ENCODE data around the gene ANXA6.

The ANXA6 gene

DNA sequence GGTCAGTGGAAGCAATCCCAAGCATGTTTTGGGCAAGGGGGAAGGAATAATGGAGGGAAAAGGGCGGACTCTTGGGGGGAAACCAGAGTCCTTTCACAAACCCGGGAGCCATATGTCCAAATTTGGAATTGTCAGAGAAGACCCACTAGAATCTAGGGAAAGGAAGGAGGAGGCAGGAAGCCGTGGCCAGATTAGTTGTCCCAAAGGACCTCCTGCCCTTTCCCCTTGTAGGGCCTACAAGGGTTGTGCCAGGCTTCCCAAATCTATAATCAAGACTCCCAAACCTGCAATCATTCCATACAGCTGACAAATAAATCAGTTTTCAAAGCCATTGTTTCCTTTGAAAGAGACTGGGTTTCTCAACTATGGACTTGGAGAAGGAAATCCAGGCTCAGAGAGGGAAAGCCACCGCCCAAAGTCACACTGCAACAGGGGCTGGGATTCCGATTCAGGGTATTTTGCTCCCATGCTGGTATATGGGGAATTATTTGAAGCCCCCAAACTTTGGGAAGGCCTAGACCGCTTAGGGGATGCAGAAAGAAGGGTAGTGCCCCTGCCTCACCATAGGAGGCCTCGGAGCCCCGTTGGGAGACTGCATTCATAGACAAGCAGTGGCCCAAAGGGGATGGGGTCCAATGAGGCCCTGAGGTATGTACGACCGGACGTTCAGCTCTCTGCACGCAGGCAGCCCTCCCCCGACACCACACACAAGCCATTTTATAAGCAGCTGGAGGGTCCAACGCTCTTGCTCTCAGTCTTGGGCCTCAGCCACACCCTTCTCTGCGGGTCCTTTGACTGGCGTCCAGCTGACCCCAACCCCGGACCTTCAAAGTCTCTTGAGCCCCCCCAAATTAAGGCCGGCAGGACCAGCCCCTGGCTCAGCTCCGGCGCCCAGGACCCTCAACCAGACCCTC lies 815 bp downstream of the ANXA6 start:
- Histone ChIP-seq H3K4me3 (ENCODE audit: low read length) (peak overlapping the region; percentile 63), H3K9me3 (ENCODE audit: control insufficient read depth, low read length) (no peaks in the 10 kb centered on the region), H3K27me3 (ENCODE audit: control insufficient read depth, insufficient read depth, low read length) (peaks cover 13% of the 10 kb centered on the region), H3K4me1 (ENCODE audit: control insufficient read depth, insufficient read depth, low read length) (peaks cover 27% of the 10 kb centered on the region), H3K9ac (ENCODE audit: low read length) (peak overlapping the region; percentile 77), H3K36me3 (ENCODE audit: control insufficient read depth, insufficient read depth, low read length) (no peaks in the 10 kb centered on the region)

DNA sequence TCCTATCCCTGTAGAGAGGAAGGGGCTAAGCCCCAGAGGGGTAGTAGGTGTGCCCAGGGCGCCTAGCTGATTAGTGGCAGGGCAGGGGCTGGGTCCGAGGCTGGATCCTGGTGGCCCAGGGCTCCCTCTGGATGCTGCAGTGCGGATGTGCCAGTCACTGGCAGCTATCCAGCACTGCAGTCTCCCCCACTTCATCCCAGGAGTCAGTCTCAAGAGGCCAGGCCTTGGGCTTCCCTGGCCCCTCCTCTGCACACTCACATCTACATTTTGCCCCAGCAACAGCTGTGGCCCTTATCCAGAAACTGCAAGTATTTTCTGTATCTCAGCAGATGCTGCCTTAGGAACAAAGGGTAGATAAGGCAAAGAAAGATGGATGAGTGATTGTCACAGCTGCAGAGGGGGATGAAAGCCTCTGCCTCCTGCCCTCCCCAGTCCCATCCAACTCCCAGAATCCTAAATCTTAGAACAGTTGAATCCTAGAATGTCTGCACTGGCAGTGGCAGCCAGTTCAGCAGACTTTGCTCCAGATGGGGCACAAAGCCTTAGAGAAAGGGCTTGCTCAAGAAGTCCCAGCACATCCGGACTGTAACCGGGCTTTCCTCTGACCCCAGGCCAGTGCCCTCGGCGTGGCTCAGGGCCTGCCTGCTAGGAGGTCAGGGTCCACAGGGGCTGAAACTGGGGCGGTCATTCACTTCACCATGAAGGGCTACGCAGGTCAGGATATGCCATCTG lies 1.6 kb downstream of the ANXA6 start:
- Histone ChIP-seq H3K27me3 (ENCODE audit: control insufficient read depth, insufficient read depth, low read length) (peaks cover 13% of the 10 kb centered on the region), H3K4me3 (ENCODE audit: low read length) (no peak overlapping the region), H3K9ac (ENCODE audit: low read length) (peak overlapping the region; percentile 77), H3K36me3 (ENCODE audit: control insufficient read depth, insufficient read depth, low read length) (no peaks in the 10 kb centered on the region), H3K4me1 (ENCODE audit: control insufficient read depth, insufficient read depth, low read length) (peaks cover 31% of the 10 kb centered on the region), H3K9me3 (ENCODE audit: control insufficient read depth, low read length) (no peaks in the 10 kb centered on the region)

- no peak overlapping the region for H3K4me3 ChIP-seq (ENCODE audit: low read length)
- H3K4me1 ChIP-seq (ENCODE audit: control insufficient read depth, insufficient read depth, low read length) = peaks cover 39% of the 10 kb centered on the region
- H3K27me3 ChIP-seq (ENCODE audit: control insufficient read depth, insufficient read depth, low read length) = peaks cover 13% of the 10 kb centered on the region
- H3K36me3 ChIP-seq (ENCODE audit: control insufficient read depth, insufficient read depth, low read length) = no peaks in the 10 kb centered on the region
- H3K9me3 ChIP-seq (ENCODE audit: control insufficient read depth, low read length) = no peaks in the 10 kb centered on the region
- H3K9ac ChIP-seq (ENCODE audit: low read length) = no peak overlapping the region
These were observed 2.4 kb downstream of the ANXA6 start for GRCh38 chr5:151154931-151155774.

DNA sequence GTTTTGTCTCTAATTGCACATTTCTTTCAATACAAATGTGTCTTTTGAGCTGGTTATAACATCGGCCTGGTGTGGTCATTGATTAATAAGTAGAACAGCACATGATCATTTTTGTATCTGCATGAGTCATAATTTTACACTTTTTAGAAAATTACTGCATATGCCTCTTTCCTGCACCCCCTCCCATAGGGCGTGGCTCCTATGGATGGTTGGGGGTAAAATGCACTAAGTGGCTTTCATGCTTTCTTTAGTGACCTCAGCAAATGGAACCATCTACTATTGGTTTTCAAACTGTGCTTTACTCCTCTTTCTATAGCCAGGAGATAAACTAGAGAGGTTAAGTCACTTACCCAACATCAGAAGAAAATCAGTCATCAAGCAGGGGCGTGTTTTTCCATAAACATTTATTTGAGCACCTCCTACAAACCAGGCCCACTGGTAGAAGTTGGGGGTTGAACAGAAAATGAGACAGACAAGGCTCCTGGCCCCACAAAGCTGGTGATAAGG lies 3.8 kb downstream of the ANXA6 start:
- Histone ChIP-seq H3K27me3 (ENCODE audit: control insufficient read depth, insufficient read depth, low read length) (peaks cover 13% of the 10 kb centered on the region), H3K36me3 (ENCODE audit: control insufficient read depth, insufficient read depth, low read length) (no peaks in the 10 kb centered on the region), H3K4me3 (ENCODE audit: low read length) (no peak overlapping the region), H3K9me3 (ENCODE audit: control insufficient read depth, low read length) (no peaks in the 10 kb centered on the region), H3K9ac (ENCODE audit: low read length) (no peak overlapping the region), H3K4me1 (ENCODE audit: control insufficient read depth, insufficient read depth, low read length) (peaks cover 41% of the 10 kb centered on the region)

GRCh38 chr5:151153300-151153699 lies 4.3 kb downstream of the ANXA6 start:
- H3K9ac ChIP-seq (ENCODE audit: low read length) = no peak overlapping the region
- H3K4me1 ChIP-seq (ENCODE audit: control insufficient read depth, insufficient read depth, low read length) = peaks cover 41% of the 10 kb centered on the region
- peaks cover 13% of the 10 kb centered on the region for H3K27me3 ChIP-seq (ENCODE audit: control insufficient read depth, insufficient read depth, low read length)
- no peak overlapping the region for H3K4me3 ChIP-seq (ENCODE audit: low read length)
- no peaks in the 10 kb centered on the region for H3K9me3 ChIP-seq (ENCODE audit: control insufficient read depth, low read length)
- no peaks in the 10 kb centered on the region for H3K36me3 ChIP-seq (ENCODE audit: control insufficient read depth, insufficient read depth, low read length)

GRCh38 chr5:151151793-151152192 lies 5.8 kb downstream of the ANXA6 start:
- Histone ChIP-seq H3K36me3 (ENCODE audit: control insufficient read depth, insufficient read depth, low read length) (no peaks in the 10 kb centered on the region), H3K9ac (ENCODE audit: low read length) (no peak overlapping the region), H3K4me3 (ENCODE audit: low read length) (no peak overlapping the region), H3K27me3 (ENCODE audit: control insufficient read depth, insufficient read depth, low read length) (no peaks in the 10 kb centered on the region), H3K4me1 (ENCODE audit: control insufficient read depth, insufficient read depth, low read length) (peaks cover 31% of the 10 kb centered on the region), H3K9me3 (ENCODE audit: control insufficient read depth, low read length) (no peaks in the 10 kb centered on the region)

- Histone ChIP-seq H3K4me1 (ENCODE audit: control insufficient read depth, insufficient read depth, low read length) (peaks cover 27% of the 10 kb centered on the region), H3K9ac (ENCODE audit: low read length) (peak overlapping the region; percentile 46), H3K27me3 (ENCODE audit: control insufficient read depth, insufficient read depth, low read length) (no peaks in the 10 kb centered on the region), H3K4me3 (ENCODE audit: low read length) (no peak overlapping the region), H3K36me3 (ENCODE audit: control insufficient read depth, insufficient read depth, low read length) (no peaks in the 10 kb centered on the region), H3K9me3 (ENCODE audit: control insufficient read depth, low read length) (no peaks in the 10 kb centered on the region)
These were observed 6.3 kb downstream of the ANXA6 start for GRCh38 chr5:151151263-151151660.

- peaks cover 24% of the 10 kb centered on the region for H3K4me1 ChIP-seq (ENCODE audit: control insufficient read depth, insufficient read depth, low read length)
- no peaks in the 10 kb centered on the region for H3K36me3 ChIP-seq (ENCODE audit: control insufficient read depth, insufficient read depth, low read length)
- no peaks in the 10 kb centered on the region for H3K27me3 ChIP-seq (ENCODE audit: control insufficient read depth, insufficient read depth, low read length)
- H3K9me3 ChIP-seq (ENCODE audit: control insufficient read depth, low read length) = no peaks in the 10 kb centered on the region
- H3K9ac ChIP-seq (ENCODE audit: low read length) = peak overlapping the region; percentile 46
- no peak overlapping the region for H3K4me3 ChIP-seq (ENCODE audit: low read length)
These were observed 6.9 kb downstream of the ANXA6 start for GRCh38 chr5:151150471-151151262.

GRCh38 chr5:151148583-151148982 lies 9.0 kb downstream of the ANXA6 start:
- H3K9me3 ChIP-seq (ENCODE audit: control insufficient read depth, low read length) = no peaks in the 10 kb centered on the region
- peaks cover 14% of the 10 kb centered on the region for H3K4me1 ChIP-seq (ENCODE audit: control insufficient read depth, insufficient read depth, low read length)
- H3K36me3 ChIP-seq (ENCODE audit: control insufficient read depth, insufficient read depth, low read length) = no peaks in the 10 kb centered on the region
- no peak overlapping the region for H3K9ac ChIP-seq (ENCODE audit: low read length)
- no peaks in the 10 kb centered on the region for H3K27me3 ChIP-seq (ENCODE audit: control insufficient read depth, insufficient read depth, low read length)
- no peak overlapping the region for H3K4me3 ChIP-seq (ENCODE audit: low read length)

- Histone ChIP-seq H3K9me3 (ENCODE audit: control insufficient read depth, low read length) (no peaks in the 10 kb centered on the region), H3K9ac (ENCODE audit: low read length) (no peak overlapping the region), H3K4me1 (ENCODE audit: control insufficient read depth, insufficient read depth, low read length) (peaks cover 14% of the 10 kb centered on the region), H3K4me3 (ENCODE audit: low read length) (no peak overlapping the region), H3K27me3 (ENCODE audit: control insufficient read depth, insufficient read depth, low read length) (no peaks in the 10 kb centered on the region), H3K36me3 (ENCODE audit: control insufficient read depth, insufficient read depth, low read length) (no peaks in the 10 kb centered on the region)
These were observed 10.5 kb downstream of the ANXA6 start for GRCh38 chr5:151147033-151147432.

- Histone ChIP-seq H3K27me3 (ENCODE audit: control insufficient read depth, insufficient read depth, low read length) (no peaks in the 10 kb centered on the region), H3K4me3 (ENCODE audit: low read length) (no peak overlapping the region), H3K9ac (ENCODE audit: low read length) (no peak overlapping the region), H3K9me3 (ENCODE audit: control insufficient read depth, low read length) (no peaks in the 10 kb centered on the region), H3K36me3 (ENCODE audit: control insufficient read depth, insufficient read depth, low read length) (no peaks in the 10 kb centered on the region), H3K4me1 (ENCODE audit: control insufficient read depth, insufficient read depth, low read length) (peaks cover 11% of the 10 kb centered on the region)
These were observed 11.5 kb downstream of the ANXA6 start for GRCh38 chr5:151146061-151146460.

Data from mucosa of stomach (tissue), 1 donor.